ENCODE results near the gene SLBP. TPM values are rescaled to one million over a fixed set of nuclear protein-coding genes. Genes with fewer than 3 reads are reported as not detected.

The SLBP gene
- total RNA-seq, 1 donor from 2014 or later, result 31.3 TPM

DNA sequence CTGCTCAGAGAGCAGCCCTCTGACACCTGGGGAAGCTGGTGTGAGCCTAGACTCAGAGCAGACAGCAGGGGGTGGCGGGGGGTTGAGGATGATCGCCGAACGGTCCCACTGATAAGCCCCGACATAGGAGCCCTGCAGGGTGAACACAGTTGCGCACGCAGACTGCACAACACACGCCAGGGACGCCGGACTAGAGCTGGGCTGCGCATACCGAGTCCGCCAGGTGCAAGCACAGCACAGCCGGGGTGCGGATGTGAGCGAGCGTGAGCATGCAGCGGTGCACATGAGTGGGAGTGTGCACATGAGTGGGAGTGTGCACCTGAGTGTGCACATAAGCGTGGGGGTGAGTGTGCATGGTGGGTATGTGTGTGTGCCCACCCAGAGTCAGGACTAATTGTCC, 64.7 kb downstream of the SLBP start:
- no peak for ATAC-seq

DNA sequence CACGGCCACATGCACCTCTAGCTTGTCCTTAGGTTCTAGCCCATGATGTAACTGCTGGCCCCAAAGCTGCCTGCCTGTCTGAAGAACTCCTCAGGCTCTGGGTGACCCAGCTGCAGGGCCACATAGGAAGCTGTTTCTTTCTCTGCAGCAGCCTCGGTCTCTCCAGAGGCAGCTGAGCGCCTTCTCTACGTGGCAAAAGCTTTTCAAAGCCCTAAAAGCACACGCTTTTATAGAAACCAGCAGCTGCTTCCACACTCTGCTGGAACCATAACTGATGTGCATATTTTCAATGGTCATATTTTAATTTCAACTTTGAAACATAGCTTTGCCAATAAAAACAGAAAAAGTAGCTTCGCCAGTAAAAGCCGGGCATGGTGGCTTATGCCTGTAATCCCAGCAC, 65.4 kb downstream of the SLBP start:
- ATAC-seq, result no peak

- peak; percentile 66 for ATAC-seq
Measured at GRCh38 chr4:1644891-1645657, 67.0 kb downstream of the SLBP start.

DNA sequence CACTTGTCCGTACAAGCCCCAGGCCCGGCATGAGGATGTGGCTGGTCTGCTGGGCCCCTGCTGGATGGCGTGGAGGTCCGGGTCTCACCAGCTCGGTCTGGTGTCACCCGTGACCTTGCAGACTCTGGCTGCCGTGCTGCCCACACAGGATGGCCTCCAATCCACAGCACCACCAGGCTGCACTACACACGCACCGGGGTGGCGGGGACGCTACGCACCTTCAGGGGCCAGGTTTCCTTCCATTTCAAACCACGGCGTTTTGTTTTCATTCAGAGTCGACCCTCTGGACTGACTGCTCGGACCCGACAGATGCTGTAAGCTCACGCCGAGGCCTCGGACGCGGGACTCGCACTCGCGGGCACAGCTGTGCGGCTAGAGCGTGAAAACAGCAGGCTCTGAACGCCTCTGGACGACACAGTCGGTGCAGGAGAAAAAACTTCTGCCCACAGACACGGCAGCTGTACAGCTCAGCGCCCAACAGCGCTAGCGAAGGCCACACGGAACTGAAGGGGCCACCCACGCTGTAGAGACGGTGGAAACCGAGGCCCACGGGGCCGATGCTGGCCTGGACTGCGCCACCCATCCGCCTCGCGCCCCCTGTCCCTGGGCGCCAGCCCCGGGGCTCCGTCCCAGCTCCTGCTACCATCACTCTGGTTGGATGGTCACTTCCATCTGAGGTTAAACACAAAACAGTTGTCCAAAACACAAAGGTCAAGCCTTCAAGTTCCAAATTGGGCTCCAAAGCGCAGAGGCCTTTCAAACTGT, 68.0 kb downstream of the SLBP start:
- no peak for ATAC-seq

Other genes with a start within 250 kb of the SLBP start
- 0.92 TPM for gene FAM53A, start 28.0 kb downstream of the SLBP start, total RNA-seq
- gene TMEM129, start 9.0 kb upstream of the SLBP start, total RNA-seq, result 25.5 TPM
- gene TACC3, start 9.2 kb upstream of the SLBP start, total RNA-seq, result 34.4 TPM
- gene FGFR3, start 81.0 kb upstream of the SLBP start, total RNA-seq, result 150 TPM
- 55.0 TPM for gene LETM1, start 143.8 kb upstream of the SLBP start, total RNA-seq
- gene NSD2, start 159.1 kb upstream of the SLBP start, total RNA-seq, result 42.7 TPM